ENCODE data around the gene LCK. TPM values are rescaled to one million over a fixed set of nuclear protein-coding genes. Genes with fewer than 3 reads are reported as not detected.
A peak's percentile ranks its signal among the peaks of the same experiment; 100 is the strongest.

The LCK gene
- total and polyA plus RNA-seq, 2 donors (not counting 1 experiment from before 2014, with no cell fraction given), result 22.3 to 23.8 TPM

GRCh38 chr1:32289256-32289655, 38.2 kb downstream of the LCK start:
- H3K27me3 ChIP-seq (replicated peaks in 1 of 4; ENCODE audit: control extremely low read depth in 1 of 4, control insufficient read depth in 3 of 4, insufficient read depth in 4 of 4, low read length in 3 of 4), result no peaks in the 10 kb centered on the region
- ATAC-seq (ENCODE audit: low read depth), result no peak
- H2AFZ ChIP-seq (ENCODE audit: insufficient read depth, low read depth, low read length, poor library complexity, severe bottlenecking), result peak overlapping the region; percentile 100
- H3K79me2 ChIP-seq (ENCODE audit: control insufficient read depth, insufficient read depth, low read length), result peaks cover 45% of the 10 kb centered on the region
- no peak overlapping the region for H3K9ac ChIP-seq (ENCODE audit: low read length)
- peaks cover 20% of the 10 kb centered on the region for H3K4me1 Mint-ChIP-seq
- WGBS (ENCODE audit: insufficient coverage), result 100% methylated on average over 2 of the region's 7 CpGs
- no peak overlapping the region for H3K4me2 ChIP-seq (replicated peaks; ENCODE audit: low read depth, low read length, poor library complexity, severe bottlenecking)
- H3K4me3 ChIP-seq (ENCODE audit: control extremely low read depth in 1 of 5, extremely low read depth in 1 of 5, insufficient read depth in 1 of 5, low read depth in 2 of 5, low read length in 4 of 5), result no peak overlapping the region
- ChIA-PET POLR2A (interaction anchor here (0.7 kb wide), 1 partner anchor 39 kb away, joined by 4 read pairs; no protein-coding TSS in a partner anchor), CTCF (interaction anchor here (1.1 to 5.8 kb wide), 4 partner anchors 27 to 73 kb away, joined by 3 to 55 read pairs (median 17); partner anchors contain the start of genes FAM167B and LCK)
- no peak for DNase-seq
- no peak overlapping the region for H3K4me3 Mint-ChIP-seq
- intact Hi-C loops (cut with micrococcal nuclease), result no loop called here
- H3K4me1 ChIP-seq (ENCODE audit: control insufficient read depth in 2 of 2, insufficient read depth in 2 of 2, low read length in 2 of 2), result peaks cover 23 to 29% of the 10 kb centered on the region in 2 donors
- no peak overlapping the region for H3K27ac ChIP-seq (ENCODE audit: low read length in 2 of 2)
- peaks cover 3 to 10% of the 10 kb centered on the region in 2 experiments for H3K36me3 ChIP-seq (replicated peaks in 1 of 2; ENCODE audit: control extremely low read depth in 1 of 2, control insufficient read depth in 1 of 2, extremely low read depth in 1 of 2, insufficient read depth in 2 of 2, low read length in 1 of 2)
- no peaks in the 10 kb centered on the region for H4K20me1 ChIP-seq (ENCODE audit: control insufficient read depth, insufficient read depth, low read length, poor library complexity, severe bottlenecking)
- H3K27me3 Mint-ChIP-seq, result no peaks in the 10 kb centered on the region
- H3K27ac Mint-ChIP-seq, result no peak overlapping the region
- no peaks in the 10 kb centered on the region for H3K9me3 ChIP-seq (ENCODE audit: control extremely low read depth in 1 of 3, control insufficient read depth in 2 of 3, insufficient read depth in 1 of 3, low read length in 2 of 3)
- no peak for TF ChIP-seq EZH2 (IDR thresholded peaks at IDR 0.05; ENCODE audit: borderline replicate concordance, insufficient read depth, low read depth, low read length, poor library complexity, severe bottlenecking)
- TF ChIP-seq, protein P1, sequence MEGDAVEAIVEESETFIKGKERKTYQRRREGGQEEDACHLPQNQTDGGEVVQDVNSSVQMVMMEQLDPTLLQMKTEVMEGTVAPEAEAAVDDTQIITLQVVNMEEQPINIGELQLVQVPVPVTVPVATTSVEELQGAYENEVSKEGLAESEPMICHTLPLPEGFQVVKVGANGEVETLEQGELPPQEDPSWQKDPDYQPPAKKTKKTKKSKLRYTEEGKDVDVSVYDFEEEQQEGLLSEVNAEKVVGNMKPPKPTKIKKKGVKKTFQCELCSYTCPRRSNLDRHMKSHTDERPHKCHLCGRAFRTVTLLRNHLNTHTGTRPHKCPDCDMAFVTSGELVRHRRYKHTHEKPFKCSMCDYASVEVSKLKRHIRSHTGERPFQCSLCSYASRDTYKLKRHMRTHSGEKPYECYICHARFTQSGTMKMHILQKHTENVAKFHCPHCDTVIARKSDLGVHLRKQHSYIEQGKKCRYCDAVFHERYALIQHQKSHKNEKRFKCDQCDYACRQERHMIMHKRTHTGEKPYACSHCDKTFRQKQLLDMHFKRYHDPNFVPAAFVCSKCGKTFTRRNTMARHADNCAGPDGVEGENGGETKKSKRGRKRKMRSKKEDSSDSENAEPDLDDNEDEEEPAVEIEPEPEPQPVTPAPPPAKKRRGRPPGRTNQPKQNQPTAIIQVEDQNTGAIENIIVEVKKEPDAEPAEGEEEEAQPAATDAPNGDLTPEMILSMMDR (IDR thresholded peaks at IDR 0.05), result no peak
- H3K9me3 Mint-ChIP-seq (ENCODE audit: insufficient read depth), result no peaks in the 10 kb centered on the region

DNA sequence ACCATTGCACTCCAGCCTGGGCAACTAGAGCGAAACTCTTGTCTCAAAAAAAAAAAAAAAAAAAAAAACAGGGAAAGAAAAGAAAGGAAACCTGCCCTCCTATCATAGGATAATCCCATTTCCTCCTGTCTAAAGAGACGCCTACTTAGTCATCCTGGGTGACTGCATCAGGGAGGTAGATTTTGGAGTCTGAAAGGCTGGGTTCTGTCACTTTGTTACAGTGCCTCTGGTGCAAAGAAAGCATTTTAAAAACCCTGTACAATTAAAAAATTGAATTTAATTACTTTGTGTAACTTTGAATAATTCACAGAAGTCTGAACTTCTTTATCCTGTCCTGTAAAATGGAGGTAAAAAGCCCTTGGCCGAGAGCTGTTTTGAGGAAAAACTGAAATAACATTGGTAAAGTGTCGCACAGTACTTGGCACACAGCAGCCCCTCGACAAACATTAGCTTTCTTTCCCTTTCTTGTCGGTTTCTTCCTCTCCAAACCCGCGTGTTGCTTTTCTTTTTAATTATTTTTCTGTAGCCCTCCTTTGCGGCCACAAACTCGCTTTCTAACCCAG, 40.2 kb downstream of the LCK start:
- ATAC-seq (ENCODE audit: low read depth), result no peak
- H3K4me2 ChIP-seq (replicated peaks; ENCODE audit: low read depth, low read length, poor library complexity, severe bottlenecking), result peak overlapping the region; percentile 98
- peaks cover 14% of the 10 kb centered on the region for H4K20me1 ChIP-seq (ENCODE audit: control insufficient read depth, insufficient read depth, low read length, poor library complexity, severe bottlenecking)
- Mint-ChIP-seq H3K27ac (peak overlapping the region; percentile 99), H3K27me3 (no peaks in the 10 kb centered on the region), H3K4me1 (peaks cover 33% of the 10 kb centered on the region), H3K4me3 (peak overlapping the region; percentile 100), H3K9me3 (ENCODE audit: insufficient read depth) (no peaks in the 10 kb centered on the region)
- no peak for TF ChIP-seq EZH2 (IDR thresholded peaks at IDR 0.05; ENCODE audit: borderline replicate concordance, insufficient read depth, low read depth, low read length, poor library complexity, severe bottlenecking)
- TF ChIP-seq, protein P1 (IDR thresholded peaks at IDR 0.05), result no peak
- H3K79me2 ChIP-seq (ENCODE audit: control insufficient read depth, insufficient read depth, low read length), result peaks cover 65% of the 10 kb centered on the region
- H3K36me3 ChIP-seq (replicated peaks in 1 of 2; ENCODE audit: control extremely low read depth in 1 of 2, control insufficient read depth in 1 of 2, extremely low read depth in 1 of 2, insufficient read depth in 2 of 2, low read length in 1 of 2), result peaks cover 3 to 5% of the 10 kb centered on the region in 2 experiments
- peak overlapping the region; percentile 81 to 87 for H3K27ac ChIP-seq (ENCODE audit: low read length in 2 of 2)
- no peak for DNase-seq
- H3K4me3 ChIP-seq (ENCODE audit: control extremely low read depth in 1 of 5, extremely low read depth in 1 of 5, insufficient read depth in 1 of 5, low read depth in 2 of 5, low read length in 4 of 5), result peak overlapping the region; percentile 77 to 98 (median 88)
- intact Hi-C loops (cut with micrococcal nuclease), result loop anchor here (1.0 to 5.0 kb wide), 4 partner anchors 26 to 218 kb away; partner anchors contain the start of genes DCDC2B and IQCC
- peaks cover 39 to 41% of the 10 kb centered on the region in 2 donors for H3K4me1 ChIP-seq (ENCODE audit: control insufficient read depth in 2 of 2, insufficient read depth in 2 of 2, low read length in 2 of 2)
- peak overlapping the region; percentile 97 for H3K9ac ChIP-seq (ENCODE audit: low read length)
- H2AFZ ChIP-seq (ENCODE audit: insufficient read depth, low read depth, low read length, poor library complexity, severe bottlenecking), result peak overlapping the region; percentile 100
- no peaks in the 10 kb centered on the region for H3K9me3 ChIP-seq (ENCODE audit: control extremely low read depth in 1 of 3, control insufficient read depth in 2 of 3, insufficient read depth in 1 of 3, low read length in 2 of 3)
- WGBS (ENCODE audit: insufficient coverage), result 45% methylated on average over 7 of the region's 10 CpGs
- ChIA-PET POLR2A (interaction anchor here (0.5 to 5.1 kb wide), 21 partner anchors 17 to 701 kb away, joined by 3 to 46 read pairs (median 4); partner anchors contain the start of genes CCDC28B, LCK, MARCKSL1 and TXLNA), CTCF (interaction anchor here (0.6 to 5.8 kb wide), 21 partner anchors 10 to 184 kb away, joined by 3 to 55 read pairs (median 4); partner anchors contain the start of genes FAM167B, LCK, MARCKSL1 and TXLNA)
- H3K27me3 ChIP-seq (replicated peaks in 1 of 4; ENCODE audit: control extremely low read depth in 1 of 4, control insufficient read depth in 3 of 4, insufficient read depth in 4 of 4, low read length in 3 of 4), result no peaks in the 10 kb centered on the region

Data from B cell (primary cell).